NCI-H1436 (cell line): ENCODE results near the gene CLEC2B.

ENCODE experiments used
- DNase-seq: peaks from one replicate; lab custom pipeline; 2025; lab: John Stamatoyannopoulos, UW

Gene CLEC2B

GRCh38 chr12:9868951-9869306, 225 bp downstream of the CLEC2B start:
- no peak for DNase-seq

DNA sequence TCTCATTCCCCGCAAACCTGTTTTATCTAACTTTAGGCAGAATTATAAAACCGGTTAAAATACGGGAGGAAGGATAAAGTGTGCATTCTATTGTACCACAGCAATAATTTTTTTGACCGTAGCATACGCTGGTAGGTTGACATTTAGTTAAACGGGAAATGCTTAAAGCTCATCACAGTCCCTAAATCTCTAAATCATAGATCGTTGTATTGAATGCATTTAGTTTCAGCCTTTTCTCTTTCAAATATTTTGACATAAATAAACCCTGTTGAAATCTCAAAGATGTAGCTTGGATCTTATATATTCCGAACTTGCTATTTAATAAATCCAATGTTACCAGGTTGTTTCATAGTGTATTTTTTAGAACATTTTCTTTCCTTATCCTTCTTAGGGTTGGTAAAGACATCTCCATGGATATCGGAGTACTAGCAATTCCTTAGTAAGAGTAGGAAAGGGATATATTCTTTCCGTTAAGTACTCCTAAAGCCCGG, 798 bp downstream of the CLEC2B start:
- no peak for DNase-seq

DNA sequence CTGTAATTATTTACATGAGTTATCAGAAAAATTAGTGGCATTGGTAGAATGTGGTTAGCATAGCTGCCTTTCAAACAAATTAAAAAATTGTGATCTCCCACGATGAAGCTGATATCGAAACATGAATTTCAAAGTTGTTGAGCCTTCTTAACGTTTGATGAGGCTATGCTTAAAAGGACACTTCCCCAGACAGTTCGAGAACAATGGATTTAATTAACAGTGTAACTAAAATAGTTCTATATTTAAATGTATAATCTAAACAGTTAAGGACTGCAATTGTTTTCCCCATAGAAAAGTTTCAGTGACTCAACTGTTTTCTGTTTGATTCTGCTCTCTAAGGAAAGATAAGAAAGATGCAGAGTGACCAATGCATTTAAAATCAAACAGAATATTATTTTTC, 1.6 kb downstream of the CLEC2B start:
- no peak for DNase-seq

DNA sequence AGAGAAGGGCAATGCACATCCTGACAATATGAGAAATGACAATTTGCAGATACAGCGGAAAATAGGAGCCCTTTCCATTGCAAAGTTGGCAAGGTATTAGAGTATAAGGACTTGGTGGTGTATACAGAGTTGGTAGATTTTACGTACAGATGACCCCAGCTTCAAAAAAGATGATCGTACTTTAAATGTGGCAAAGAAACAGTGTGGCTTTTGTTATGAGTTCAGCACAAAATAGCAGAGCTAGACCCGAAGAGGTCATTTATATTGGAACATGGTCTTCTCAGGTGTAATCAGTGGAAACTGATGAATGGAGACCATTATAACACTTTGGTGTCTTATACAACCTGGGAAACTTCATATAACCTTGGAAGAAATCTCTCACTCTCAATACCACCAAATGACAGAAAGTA, 2.3 kb downstream of the CLEC2B start:
- no peak for DNase-seq

GRCh38 chr12:9864913-9865675, 4.1 kb downstream of the CLEC2B start:
- no peak for DNase-seq

- no peak for DNase-seq
Measured at GRCh38 chr12:9858135-9858534, 11.0 kb downstream of the CLEC2B start.

- no peak for DNase-seq
Measured at GRCh38 chr12:9856894-9857293, 12.3 kb downstream of the CLEC2B start.

DNA sequence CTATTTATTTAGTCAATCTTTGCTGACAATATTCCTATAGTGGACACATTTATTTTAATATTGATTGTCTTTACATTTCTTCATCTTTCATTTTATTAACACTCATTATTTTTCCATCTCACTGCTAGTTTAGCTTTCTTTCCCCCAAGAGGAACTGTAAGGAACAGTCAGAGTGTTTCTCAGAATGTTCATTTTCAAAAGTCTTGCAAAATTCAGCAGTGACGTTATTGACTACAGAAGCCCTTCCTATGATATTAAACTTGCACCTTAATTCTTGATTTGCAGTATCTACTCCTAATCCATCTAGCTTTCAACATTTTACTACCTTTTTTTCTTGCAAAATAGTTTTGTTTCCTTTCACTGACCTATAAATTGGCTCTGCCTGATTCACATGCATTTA, 13.0 kb downstream of the CLEC2B start:
- DNase-seq = no peak

DNA sequence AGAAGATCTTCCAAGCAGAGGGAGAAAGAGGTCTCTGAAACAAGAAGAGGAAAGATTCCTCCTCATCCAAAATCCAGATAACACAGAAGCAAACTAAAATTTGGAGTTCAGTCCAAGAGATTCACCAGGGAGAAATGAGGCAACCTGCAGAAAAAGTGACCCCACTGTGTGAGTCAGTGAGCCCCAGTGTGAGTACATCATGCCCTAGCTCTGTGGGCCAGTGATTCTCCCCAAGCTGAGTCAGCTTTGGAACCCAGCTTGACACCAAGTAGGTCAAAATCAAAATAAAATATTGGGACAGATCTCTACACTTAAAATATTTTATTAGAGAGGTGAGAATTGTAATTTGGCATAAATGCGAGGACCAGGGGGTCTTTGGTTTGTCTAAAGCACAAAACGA, 17.2 kb downstream of the CLEC2B start:
- no peak for DNase-seq

GRCh38 chr12:9851050-9851449, 18.1 kb downstream of the CLEC2B start:
- no peak for DNase-seq

GRCh38 chr12:9848899-9849298, 20.3 kb downstream of the CLEC2B start:
- DNase-seq = no peak

DNA sequence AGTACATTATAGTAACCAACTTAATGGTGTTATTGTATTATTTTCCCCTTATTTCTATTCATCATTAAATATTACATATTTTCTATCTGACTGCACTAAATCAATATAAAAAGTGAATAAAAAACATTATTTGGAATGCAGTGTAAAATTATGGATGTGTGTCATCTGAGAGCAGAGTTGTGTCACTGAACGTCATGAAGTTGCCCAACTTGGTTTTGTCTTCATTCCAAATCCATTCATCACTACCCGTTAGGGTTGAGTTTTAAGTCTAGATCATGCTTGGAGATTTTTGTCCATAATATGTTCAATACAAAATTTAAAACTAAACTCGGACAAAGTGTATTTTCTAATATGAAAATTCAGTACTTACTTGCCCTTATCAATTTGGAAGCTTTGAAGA, 25.7 kb downstream of the CLEC2B start:
- no peak for DNase-seq

GRCh38 chr12:9831720-9832119, 37.4 kb downstream of the CLEC2B start:
- DNase-seq = no peak

DNA sequence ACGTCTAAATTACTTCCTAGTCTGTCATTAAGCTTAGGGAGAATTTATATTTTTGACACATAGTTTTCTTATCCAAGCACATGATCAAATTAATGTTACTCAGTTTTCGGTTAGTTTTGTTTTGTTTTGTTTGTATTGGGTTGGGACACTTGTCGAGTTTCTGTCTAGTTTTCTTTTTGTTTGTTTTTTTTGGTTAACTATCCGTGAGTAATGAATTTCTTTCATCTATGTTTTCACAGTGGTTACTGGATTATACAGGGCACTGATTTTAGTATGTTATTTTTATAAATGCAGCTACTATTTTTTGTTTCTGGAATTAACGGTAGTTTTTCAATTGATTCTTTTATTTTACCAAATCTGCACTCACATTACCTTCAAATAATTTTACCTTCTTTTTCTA, 39.2 kb downstream of the CLEC2B start:
- DNase-seq = no peak

DNA sequence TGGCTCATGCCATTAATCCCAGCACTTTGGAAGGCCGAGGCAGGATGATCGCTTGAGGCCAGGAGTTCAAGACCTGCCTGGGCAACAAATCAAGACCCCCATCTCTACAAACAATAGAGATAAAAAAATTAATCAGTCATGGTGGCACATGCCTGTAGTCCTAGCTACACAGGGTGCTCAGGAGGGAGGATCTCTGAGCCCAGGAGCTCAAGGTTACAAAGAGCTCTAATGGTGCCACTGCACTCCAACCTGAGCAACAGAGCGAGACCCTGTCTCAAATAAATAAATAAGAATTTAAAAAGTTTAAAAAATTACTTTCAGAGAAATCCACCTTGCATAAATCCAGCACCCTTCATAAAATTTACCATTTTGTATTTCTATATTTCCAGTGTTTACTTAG, 39.7 kb downstream of the CLEC2B start:
- DNase-seq = no peak

DNA sequence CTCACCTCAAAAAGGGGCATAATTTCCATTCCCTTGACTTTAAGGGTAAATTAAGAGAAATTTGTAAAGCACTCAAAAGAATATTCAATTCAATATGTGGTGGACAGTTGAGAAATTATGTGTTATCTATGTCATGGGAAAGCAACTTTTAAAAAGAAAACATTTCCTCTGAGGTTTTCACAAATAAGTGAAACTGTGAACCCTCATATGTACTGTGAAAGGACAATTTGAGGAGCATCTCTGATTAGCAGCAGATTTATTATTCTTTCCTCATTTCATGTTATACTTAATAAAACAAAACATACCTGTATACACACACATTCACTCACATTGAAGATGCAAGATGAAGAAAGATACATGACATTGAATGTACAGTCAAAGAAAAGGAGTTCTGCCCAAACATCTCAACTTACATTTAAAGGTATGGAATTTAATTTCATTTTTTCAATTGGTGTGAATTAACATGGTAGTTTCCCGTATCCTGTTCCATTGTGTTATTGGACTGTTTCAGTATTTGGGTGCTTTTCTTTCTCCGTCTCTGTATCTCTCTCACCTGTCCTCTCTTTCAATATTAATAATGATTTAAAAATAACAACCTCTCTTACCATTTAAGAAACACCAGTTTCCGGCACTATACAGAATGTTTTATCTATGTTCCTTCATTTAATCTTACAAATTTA, 41.8 kb downstream of the CLEC2B start, which contains the start of gene KLRF1:
Gene KLRF1, plus strand, starts transcription at position 273 of the 680 bp plus-strand sequence. Its CDS starts 64 bp downstream, at position 337.
- DNase-seq = no peak

DNA sequence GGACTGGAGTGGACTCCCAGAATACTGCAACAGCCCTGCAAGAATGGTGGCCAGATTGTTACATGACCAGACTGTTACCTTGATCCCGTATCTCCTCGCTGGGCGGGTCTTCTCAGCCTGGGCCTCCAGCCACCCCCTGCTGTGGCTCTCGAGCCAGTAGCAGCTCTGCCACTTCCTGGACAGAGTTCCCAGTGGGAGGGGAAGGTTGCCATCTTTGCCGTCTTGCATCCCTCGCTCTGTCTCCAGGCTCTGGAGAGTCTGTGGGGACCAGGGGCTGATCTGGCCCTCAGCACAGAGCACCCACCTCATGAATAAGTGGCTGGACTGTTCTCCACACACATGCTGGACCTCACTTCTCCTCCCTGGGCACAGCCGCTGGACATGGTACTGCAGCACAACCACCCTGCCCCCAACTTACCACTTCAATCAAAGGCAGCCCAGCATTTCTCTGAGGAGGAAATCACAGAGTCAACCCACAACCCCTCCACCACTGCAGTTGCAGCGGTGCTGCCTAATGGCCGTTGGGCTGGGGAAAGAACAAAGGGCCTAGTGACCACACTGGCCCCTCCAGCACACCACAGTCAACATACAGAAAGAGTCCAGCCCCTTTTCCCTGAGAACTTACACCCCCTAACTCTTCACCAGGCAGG, 48.7 kb downstream of the CLEC2B start:
- no peak for DNase-seq

DNA sequence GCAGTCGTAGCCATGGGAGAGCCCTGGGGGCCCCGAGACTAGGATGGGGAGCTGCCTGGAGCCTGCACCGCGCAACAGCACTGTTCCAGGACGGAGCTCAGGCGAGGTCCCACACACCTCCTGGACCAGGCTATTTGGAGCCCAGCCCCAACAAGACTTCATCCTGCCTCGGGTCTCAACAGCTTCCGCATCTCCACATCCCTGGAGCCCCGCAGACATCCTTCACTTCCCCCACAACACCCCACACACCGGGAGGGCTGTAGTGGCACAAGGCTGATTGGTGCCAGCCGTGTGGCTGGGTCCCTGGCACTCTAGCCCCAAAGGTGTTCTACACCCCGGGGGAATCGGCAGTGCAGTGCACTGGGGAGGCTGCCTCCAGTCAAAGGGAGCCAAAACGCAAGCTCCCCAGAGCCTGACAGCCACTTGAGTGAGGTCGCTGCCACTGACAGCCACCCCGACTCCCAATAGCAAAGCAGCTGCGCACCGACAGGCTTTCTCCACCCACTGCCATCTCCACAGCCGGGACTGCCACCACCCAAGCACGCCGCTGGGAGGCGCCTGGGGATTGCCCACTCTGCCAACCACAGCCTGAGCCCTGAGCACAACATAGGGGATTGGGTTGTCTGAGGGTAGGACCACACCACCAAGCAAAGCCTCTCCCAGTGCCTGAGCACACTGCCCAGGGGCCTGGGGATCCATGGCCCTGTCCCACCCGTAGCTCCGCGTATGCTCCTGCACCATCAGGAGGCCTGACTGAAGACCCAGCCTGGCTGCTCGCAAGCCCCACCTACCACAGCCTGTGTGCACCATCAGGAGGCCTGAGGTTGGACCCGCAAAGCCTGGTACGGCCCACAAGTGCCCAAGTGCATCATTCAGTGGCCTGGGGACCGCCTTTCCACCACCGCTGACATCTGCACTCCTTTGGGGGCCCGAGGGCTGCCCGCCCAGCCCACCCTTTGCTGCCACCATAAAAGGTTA, 55.0 kb downstream of the CLEC2B start:
- no peak for DNase-seq

DNA sequence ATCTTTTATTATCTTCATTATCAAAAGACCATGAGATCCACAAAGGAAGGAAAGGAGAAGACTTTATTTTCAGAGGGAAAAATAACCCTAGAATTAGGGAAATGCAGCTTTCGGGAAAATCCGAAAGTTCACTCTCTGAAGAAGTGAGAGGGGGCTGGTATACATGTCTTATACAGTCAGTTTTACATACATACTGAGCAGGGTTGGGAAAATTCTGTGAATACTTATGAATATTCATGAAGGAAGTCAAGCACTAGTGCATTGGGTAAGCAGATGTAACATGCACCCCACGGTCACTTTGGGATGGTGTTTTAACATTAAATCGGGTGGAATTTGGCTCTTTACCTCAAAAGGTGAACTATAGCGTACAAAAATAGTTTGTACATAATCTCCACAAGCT, 57.5 kb downstream of the CLEC2B start:
- DNase-seq = no peak

DNA sequence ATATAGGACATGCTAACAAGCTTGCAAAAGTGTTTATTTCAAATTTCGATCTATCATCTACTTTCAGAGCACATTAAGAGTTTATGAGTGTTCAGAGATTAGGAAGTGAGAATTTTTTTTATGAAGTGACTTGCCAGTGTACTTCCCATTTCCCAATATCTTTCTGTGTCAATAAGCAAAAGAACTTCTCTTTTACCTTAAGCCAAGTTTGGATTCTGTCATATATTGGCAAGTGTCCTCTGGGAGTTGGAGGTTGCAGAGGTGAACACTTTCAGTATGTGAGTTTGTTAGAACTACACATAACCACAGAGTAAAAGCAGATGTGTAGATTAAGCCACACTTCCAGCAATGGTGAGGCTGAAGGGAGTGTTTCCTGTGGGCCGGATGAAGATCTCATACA, 58.5 kb downstream of the CLEC2B start:
- no peak for DNase-seq

DNA sequence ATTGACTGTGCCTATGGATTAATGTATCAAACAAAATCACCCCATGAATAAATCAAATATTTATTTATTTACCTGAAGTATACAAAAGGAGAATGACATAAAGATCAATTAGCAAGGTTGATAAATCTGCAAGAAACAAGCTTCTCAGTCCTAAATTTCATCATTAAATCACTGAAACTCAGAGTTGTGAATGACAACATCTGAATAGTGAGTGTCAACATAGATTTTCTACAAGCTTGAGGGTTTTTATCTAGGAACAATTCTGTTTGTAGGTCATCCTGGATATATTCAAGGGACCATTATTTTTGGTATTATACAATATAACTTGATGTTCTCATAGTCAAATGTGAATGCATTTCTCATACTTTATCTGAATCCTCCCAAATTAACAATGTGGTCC, 59.3 kb downstream of the CLEC2B start:
- DNase-seq = no peak

DNA sequence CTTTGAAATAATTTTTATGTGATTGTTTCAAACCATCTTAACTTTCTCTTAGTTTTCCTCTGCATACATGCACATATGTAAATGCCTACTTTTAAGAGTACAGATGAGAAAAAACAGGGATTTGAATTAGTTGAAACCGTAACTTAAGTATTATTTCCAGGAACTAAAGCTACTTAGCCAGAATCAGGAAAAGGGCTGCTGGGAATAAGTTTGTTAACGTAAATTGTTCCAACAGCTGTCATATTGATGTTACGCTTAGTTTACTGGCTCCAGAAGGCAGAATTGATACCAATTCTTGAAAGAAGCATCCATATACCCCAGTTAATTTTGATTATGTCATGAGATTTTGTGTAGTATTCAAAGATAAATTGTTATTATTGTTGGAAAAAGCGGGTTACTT, 59.8 kb downstream of the CLEC2B start:
- no peak for DNase-seq
